Measurements from ENCODE around the gene PRPF19.

PRPF19 gene

GRCh38 chr11:60844045-60844869, 62.1 kb downstream of the PRPF19 start:
- no peak for DNase-seq (ENCODE audit: low read depth in 2 of 2)

GRCh38 chr11:60842668-60843600, 63.5 kb downstream of the PRPF19 start:
- DNase-seq (ENCODE audit: low read depth in 2 of 2), result peak in 1 of 2 experiments; percentile 7

GRCh38 chr11:60841797-60842667, 64.4 kb downstream of the PRPF19 start, which contains the start of gene CCDC86:
Gene CCDC86, plus strand, starts transcription at chr11:60842113. Its CDS starts 12 bp downstream, at chr11:60842125.
- peak; percentile 98 for DNase-seq (ENCODE audit: low read depth in 2 of 2)

Data from stimulated activated CD4-positive, alpha-beta T cell treated with anti-CD3 and anti-CD28 coated beads, Interleukin-12 subunit alpha, Interleukin-12 subunit beta, amount 100 ng/mL, for 24 hours (primary cell).